Esophagus squamous epithelium (tissue), 4 donors: Measurements from ENCODE around the gene ECSCR.

Experiments used
- CTCF ChIP-seq, 6 experiments: fragments of 450-650 bp in 4 of 6; fragments of 200-600 bp in 2 of 6; sonication (generic) in 2 of 6; IDR thresholded peaks; one replicate each; pipeline ENCODE4 v1.5.1; 2016 to 2019; ENCODE audit warnings: antibody characterized with exemption in 6 of 6, mild to moderate bottlenecking in 4 of 6, moderate library complexity in 4 of 6
- POLR2A ChIP-seq, 4 donors: fragments of 450-650 bp; IDR thresholded peaks; one replicate each; pipeline ENCODE4 v1.6.1; 2017; ENCODE audit warnings: antibody characterized with exemption in 4 of 4, mild to moderate bottlenecking in 4 of 4, moderate library complexity in 3 of 4

- TF ChIP-seq CTCF (IDR thresholded peaks at IDR 0.05): no peak
- no peak for TF ChIP-seq POLR2A (IDR thresholded peaks at IDR 0.05)
Observed at GRCh38 chr5:139426203-139426885, 36.2 kb downstream of the ECSCR start.
